PC-3 (cell line): ENCODE data around the gene ATAD3A.

Experiments
- EZH2phosphoT487 ChIP-seq: fragments of 300-600 bp; sonication (generic); IDR thresholded peaks from 2 replicates; pipeline ENCODE4 v1.6.1; 2018; ENCODE audit warnings: mild to moderate bottlenecking, antibody characterized with exemption, low read length, borderline replicate concordance
- TF ChIP-seq, protein P1 (sequence below): fragments of 300-600 bp; sonication (generic); conservative IDR thresholded peaks from 2 replicates; pipeline ENCODE4 v1.5.1; 2017; ENCODE audit warnings: antibody characterized with exemption, low read depth, mild to moderate bottlenecking, low read length

DNA sequence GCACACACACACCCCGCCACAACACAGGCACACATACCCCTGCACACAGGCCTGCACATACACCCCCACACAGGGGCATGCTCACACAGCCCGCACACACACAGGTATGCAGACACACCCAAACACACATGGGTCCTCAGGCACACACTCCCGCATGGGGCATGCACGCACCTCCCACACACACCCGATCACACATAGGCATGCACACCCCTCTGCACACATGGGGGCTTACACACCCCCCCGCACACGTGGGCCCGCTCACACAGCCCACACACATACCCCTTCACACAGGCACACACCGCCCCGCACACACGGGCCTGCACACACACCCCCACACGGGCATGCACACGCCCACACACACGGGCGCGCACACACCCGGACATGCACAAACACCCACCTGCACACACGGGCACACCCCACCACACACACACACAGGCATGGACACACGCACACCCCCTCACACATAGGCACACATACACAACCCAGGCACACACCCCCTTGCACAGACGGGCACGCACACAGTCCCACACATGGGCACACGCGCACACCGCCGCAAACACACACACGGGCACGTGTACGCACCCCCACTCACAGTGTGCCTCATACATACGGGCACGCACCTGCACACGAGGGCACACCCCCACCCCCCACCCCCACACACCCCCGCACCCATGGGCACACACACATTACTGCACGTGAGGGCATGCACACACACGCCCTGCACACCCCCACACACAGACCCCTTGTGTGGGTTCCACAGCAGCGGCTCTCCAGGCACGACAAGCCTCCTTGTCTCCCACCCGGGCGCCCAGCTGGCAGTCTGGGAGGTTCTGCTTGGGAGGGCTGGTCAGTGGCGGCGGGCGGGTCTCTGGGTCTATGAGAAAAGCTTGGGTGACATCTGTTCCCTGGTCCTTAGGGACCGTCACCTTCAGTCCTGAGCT lies 32.1 kb upstream of the ATAD3A start:
- no peak for TF ChIP-seq EZH2phosphoT487
- TF ChIP-seq, protein P1, sequence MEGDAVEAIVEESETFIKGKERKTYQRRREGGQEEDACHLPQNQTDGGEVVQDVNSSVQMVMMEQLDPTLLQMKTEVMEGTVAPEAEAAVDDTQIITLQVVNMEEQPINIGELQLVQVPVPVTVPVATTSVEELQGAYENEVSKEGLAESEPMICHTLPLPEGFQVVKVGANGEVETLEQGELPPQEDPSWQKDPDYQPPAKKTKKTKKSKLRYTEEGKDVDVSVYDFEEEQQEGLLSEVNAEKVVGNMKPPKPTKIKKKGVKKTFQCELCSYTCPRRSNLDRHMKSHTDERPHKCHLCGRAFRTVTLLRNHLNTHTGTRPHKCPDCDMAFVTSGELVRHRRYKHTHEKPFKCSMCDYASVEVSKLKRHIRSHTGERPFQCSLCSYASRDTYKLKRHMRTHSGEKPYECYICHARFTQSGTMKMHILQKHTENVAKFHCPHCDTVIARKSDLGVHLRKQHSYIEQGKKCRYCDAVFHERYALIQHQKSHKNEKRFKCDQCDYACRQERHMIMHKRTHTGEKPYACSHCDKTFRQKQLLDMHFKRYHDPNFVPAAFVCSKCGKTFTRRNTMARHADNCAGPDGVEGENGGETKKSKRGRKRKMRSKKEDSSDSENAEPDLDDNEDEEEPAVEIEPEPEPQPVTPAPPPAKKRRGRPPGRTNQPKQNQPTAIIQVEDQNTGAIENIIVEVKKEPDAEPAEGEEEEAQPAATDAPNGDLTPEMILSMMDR = no peak
